ENCODE data around the gene LAMA2. TPM values are rescaled to one million over a fixed set of nuclear protein-coding genes. Genes with fewer than 3 reads are reported as not detected.

The LAMA2 gene
- total RNA-seq, 2 donors from 2014 or later, result 111 to 217 TPM

GRCh38 chr6:129264480-129265045, 381.6 kb downstream of the LAMA2 start:
- H3K4me1 ChIP-seq (ENCODE audit: control insufficient read depth in 1 of 2, low read depth in 2 of 2), result no peaks in the 10 kb centered on the region
- no peak overlapping the region for H3K27ac ChIP-seq
- no peak for ATAC-seq (ENCODE audit: insufficient number of reproducible peaks, low FRiP score, low read depth)
- no peak overlapping the region for H3K4me3 ChIP-seq
- H3K27me3 ChIP-seq (replicated peaks; ENCODE audit: insufficient read depth), result no peaks in the 10 kb centered on the region
- H3K9me3 ChIP-seq, result no peaks in the 10 kb centered on the region
- no peak for TF ChIP-seq CTCF (IDR thresholded peaks at IDR 0.05)
- DNase-seq (ENCODE audit: low spot score), result no peak
- H3K36me3 ChIP-seq, result no peaks in the 10 kb centered on the region

DNA sequence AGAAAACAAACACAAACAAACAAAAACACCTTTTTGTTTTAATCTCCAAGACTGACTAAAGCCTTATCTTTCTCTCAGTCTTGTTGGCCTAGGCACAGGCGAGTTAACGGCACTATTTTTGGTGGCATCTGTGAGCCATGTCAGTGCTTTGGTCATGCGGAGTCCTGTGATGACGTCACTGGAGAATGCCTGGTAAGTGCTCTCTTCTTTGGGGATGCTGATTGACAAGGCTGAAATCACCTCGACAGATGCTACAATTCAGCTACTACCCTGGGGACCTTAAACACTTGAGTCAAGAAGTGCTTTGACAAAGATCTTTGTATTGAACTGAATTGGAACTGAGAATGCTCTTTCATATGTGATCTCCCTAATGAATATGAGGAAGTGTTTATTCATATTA, 384.1 kb downstream of the LAMA2 start:
- TF ChIP-seq CTCF (IDR thresholded peaks at IDR 0.05), result no peak
- Histone ChIP-seq H3K4me1 (ENCODE audit: control insufficient read depth in 1 of 2, low read depth in 2 of 2) (no peaks in the 10 kb centered on the region), H3K9me3 (no peaks in the 10 kb centered on the region), H3K4me3 (no peak overlapping the region), H3K27ac (no peak overlapping the region), H3K27me3 (replicated peaks; ENCODE audit: insufficient read depth) (no peaks in the 10 kb centered on the region), H3K36me3 (no peaks in the 10 kb centered on the region)
- ATAC-seq (ENCODE audit: insufficient number of reproducible peaks, low FRiP score, low read depth) (no peak), DNase-seq (ENCODE audit: low spot score) (no peak)

DNA sequence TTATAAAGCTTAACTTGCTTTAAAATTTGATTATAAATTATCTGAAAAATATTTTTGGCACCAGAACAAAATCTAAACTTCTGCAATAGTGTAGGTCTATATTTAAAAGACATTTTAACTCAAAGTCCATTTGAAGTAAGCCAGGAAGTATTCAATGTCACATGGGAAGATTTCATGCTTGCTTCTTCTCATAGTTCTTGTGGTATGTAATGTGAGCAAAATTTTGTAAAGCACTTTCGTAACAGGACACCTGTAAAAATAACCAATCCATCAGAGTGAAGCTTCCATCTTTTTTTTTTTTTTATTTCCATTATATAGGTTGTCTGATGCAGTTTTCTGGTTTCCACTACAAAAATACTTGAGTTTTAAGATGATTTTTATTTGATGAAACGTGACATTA, 386.1 kb downstream of the LAMA2 start:
- Histone ChIP-seq H3K27me3 (replicated peaks; ENCODE audit: insufficient read depth) (no peaks in the 10 kb centered on the region), H3K27ac (no peak overlapping the region), H3K9me3 (no peaks in the 10 kb centered on the region), H3K4me1 (ENCODE audit: control insufficient read depth in 1 of 2, low read depth in 2 of 2) (no peaks in the 10 kb centered on the region), H3K36me3 (no peaks in the 10 kb centered on the region), H3K4me3 (no peak overlapping the region)
- no peak for TF ChIP-seq CTCF (IDR thresholded peaks at IDR 0.05)
- no peak for ATAC-seq (ENCODE audit: insufficient number of reproducible peaks, low FRiP score, low read depth)
- DNase-seq (ENCODE audit: low spot score), result no peak

DNA sequence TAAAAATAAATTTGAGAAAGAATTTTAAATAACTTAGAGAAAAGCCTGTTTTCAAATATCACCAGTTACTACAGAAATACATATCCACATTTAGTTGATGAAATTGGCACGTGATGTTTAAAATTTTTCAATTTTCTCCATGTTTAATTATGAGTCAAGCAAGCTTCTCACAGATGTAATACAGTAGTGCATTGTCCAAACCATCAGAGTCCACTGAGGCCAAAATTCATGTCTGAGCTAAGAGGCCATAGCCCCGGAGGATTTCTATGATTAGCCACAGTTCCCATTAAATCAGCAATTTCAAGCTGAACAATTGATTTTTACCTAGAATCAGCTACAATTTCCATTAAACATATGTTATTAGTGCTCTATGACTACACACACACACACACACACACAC, 387.0 kb downstream of the LAMA2 start:
- H3K9me3 ChIP-seq, result no peaks in the 10 kb centered on the region
- H3K4me3 ChIP-seq, result no peak overlapping the region
- no peak overlapping the region for H3K27ac ChIP-seq
- H3K4me1 ChIP-seq (ENCODE audit: control insufficient read depth in 1 of 2, low read depth in 2 of 2), result no peaks in the 10 kb centered on the region
- H3K36me3 ChIP-seq, result no peaks in the 10 kb centered on the region
- no peaks in the 10 kb centered on the region for H3K27me3 ChIP-seq (replicated peaks; ENCODE audit: insufficient read depth)
- no peak for TF ChIP-seq CTCF (IDR thresholded peaks at IDR 0.05)
- no peak for ATAC-seq (ENCODE audit: insufficient number of reproducible peaks, low FRiP score, low read depth)
- no peak for DNase-seq (ENCODE audit: low spot score)

- H3K4me1 ChIP-seq (ENCODE audit: control insufficient read depth in 1 of 2, low read depth in 2 of 2), result no peaks in the 10 kb centered on the region
- no peak for ATAC-seq (ENCODE audit: insufficient number of reproducible peaks, low FRiP score, low read depth)
- no peaks in the 10 kb centered on the region for H3K36me3 ChIP-seq
Measured at GRCh38 chr6:129270450-129270849, 387.5 kb downstream of the LAMA2 start.

More at GRCh38 chr6:129270450-129270849, 387.5 kb downstream of the LAMA2 start:
- Histone ChIP-seq H3K27ac (no peak overlapping the region), H3K9me3 (no peaks in the 10 kb centered on the region), H3K4me3 (no peak overlapping the region), H3K27me3 (replicated peaks; ENCODE audit: insufficient read depth) (no peaks in the 10 kb centered on the region)
- TF ChIP-seq CTCF (IDR thresholded peaks at IDR 0.05), result no peak
- no peak for DNase-seq (ENCODE audit: low spot score)
